ENCODE measurements around the gene CBX2. TPM values are rescaled to one million over a fixed set of nuclear protein-coding genes. Genes with fewer than 3 reads are reported as not detected.

The CBX2 gene
- total RNA-seq, 4 donors from 2014 or later: 0.54 to 1.7 (median 1.1) TPM

GRCh38 chr17:79834565-79835469 lies 56.9 kb downstream of the CBX2 start:
- DNase-seq: no peak
- H3K4me3 ChIP-seq (replicated peaks in 1 of 3): no peak overlapping the region
- no peaks in the 10 kb centered on the region for H3K9me3 ChIP-seq
- peaks cover 53 to 63% of the 10 kb centered on the region in 2 donors for H3K4me1 ChIP-seq
- no peak overlapping the region for H3K27ac ChIP-seq
- intact Hi-C loops (cut with DNase I): no loop called here
- WGBS, 2 donors: 89 to 94% methylated on average over 38 to 53 of the region's 61 CpGs
- H3K27me3 ChIP-seq: no peaks in the 10 kb centered on the region
- TF ChIP-seq, protein P1, sequence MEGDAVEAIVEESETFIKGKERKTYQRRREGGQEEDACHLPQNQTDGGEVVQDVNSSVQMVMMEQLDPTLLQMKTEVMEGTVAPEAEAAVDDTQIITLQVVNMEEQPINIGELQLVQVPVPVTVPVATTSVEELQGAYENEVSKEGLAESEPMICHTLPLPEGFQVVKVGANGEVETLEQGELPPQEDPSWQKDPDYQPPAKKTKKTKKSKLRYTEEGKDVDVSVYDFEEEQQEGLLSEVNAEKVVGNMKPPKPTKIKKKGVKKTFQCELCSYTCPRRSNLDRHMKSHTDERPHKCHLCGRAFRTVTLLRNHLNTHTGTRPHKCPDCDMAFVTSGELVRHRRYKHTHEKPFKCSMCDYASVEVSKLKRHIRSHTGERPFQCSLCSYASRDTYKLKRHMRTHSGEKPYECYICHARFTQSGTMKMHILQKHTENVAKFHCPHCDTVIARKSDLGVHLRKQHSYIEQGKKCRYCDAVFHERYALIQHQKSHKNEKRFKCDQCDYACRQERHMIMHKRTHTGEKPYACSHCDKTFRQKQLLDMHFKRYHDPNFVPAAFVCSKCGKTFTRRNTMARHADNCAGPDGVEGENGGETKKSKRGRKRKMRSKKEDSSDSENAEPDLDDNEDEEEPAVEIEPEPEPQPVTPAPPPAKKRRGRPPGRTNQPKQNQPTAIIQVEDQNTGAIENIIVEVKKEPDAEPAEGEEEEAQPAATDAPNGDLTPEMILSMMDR (IDR thresholded peaks at IDR 0.05): peak; percentile 29 to 59 (median 38)
- TF ChIP-seq POLR2A (IDR thresholded peaks at IDR 0.05): no peak
- peaks cover 18 to 20% of the 10 kb centered on the region in 2 donors for H3K36me3 ChIP-seq

DNA sequence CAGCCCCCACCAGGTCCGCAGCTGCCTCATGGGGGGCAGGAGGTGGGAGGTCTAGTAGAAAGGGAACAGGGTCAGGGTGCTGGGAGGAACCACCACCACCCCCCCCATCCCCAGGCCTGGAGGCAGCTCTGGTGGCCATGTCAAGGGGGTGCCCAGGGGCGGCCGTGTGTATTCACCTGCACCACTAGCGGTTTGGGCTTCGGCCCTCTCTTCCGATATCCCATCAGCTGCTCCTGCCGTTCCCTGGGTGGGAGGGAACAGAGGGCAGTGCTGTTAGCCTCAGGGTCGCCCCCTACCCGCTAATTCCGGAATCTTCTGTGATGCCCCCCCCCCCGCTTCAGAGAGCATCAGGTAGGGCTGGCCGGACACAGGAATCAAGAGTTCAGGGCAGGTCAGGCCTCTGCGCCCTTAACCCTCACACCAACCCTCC lies 57.5 kb downstream of the CBX2 start:
- Histone ChIP-seq H3K27ac (no peak overlapping the region), H3K27me3 (no peaks in the 10 kb centered on the region), H3K36me3 (peaks cover 18 to 20% of the 10 kb centered on the region in 2 donors), H3K4me1 (peaks cover 56 to 63% of the 10 kb centered on the region in 2 donors), H3K9me3 (no peaks in the 10 kb centered on the region), H3K4me3 (replicated peaks in 1 of 3) (no peak overlapping the region)
- intact Hi-C loops (cut with DNase I): no loop called here
- 87 to 88% methylated on average over 11 to 12 of the region's 13 CpGs for WGBS, 2 donors
- TF ChIP-seq, protein P1 (IDR thresholded peaks at IDR 0.05): no peak
- TF ChIP-seq POLR2A (IDR thresholded peaks at IDR 0.05): no peak
- DNase-seq: no peak

- Histone ChIP-seq H3K4me1 (peaks cover 54 to 63% of the 10 kb centered on the region in 2 donors), H3K27ac (no peak overlapping the region), H3K4me3 (replicated peaks in 1 of 3) (no peak overlapping the region), H3K36me3 (peaks cover 18 to 20% of the 10 kb centered on the region in 2 donors), H3K9me3 (no peaks in the 10 kb centered on the region), H3K27me3 (peaks cover 3% of the 10 kb centered on the region)
- intact Hi-C loops (cut with DNase I): no loop called here
- TF ChIP-seq, protein P1 (IDR thresholded peaks at IDR 0.05): no peak
- no peak for TF ChIP-seq POLR2A (IDR thresholded peaks at IDR 0.05)
- WGBS, 2 donors: 80% methylated on average over 19 to 20 of the region's 24 CpGs
- no peak for DNase-seq
Observed at GRCh38 chr17:79835953-79836509, 58.1 kb downstream of the CBX2 start.

GRCh38 chr17:79836510-79836971 lies 58.6 kb downstream of the CBX2 start:
- WGBS, 2 donors: 31 to 44% methylated on average over 9 to 11 of the region's 18 CpGs
- DNase-seq: no peak
- intact Hi-C loops (cut with DNase I): no loop called here

More at GRCh38 chr17:79836510-79836971, 58.6 kb downstream of the CBX2 start:
- peaks cover 18 to 20% of the 10 kb centered on the region in 2 donors for H3K36me3 ChIP-seq
- H3K4me1 ChIP-seq: peaks cover 53 to 63% of the 10 kb centered on the region in 2 donors
- TF ChIP-seq, protein P1 (IDR thresholded peaks at IDR 0.05): no peak
- no peak for TF ChIP-seq POLR2A (IDR thresholded peaks at IDR 0.05)
- peak overlapping the region in 1 of 3 donors; percentile 67 for H3K4me3 ChIP-seq (replicated peaks in 1 of 3)
- H3K27ac ChIP-seq: no peak overlapping the region
- H3K27me3 ChIP-seq: peaks cover 8% of the 10 kb centered on the region
- no peaks in the 10 kb centered on the region for H3K9me3 ChIP-seq
